Epithelial cell of prostate (primary cell): Measurements from ENCODE around the gene NUBPL.
"Not testable (repeated sequence)": the region's sequence is repeated elsewhere in the genome, so short reads cannot be mapped to it uniquely, and the experiment has no call there.

Experiments
- DNase-seq: peaks from one replicate; pipeline ENCODE4 v3.0.0-alpha.2; 2011; ENCODE audit warnings: low read depth, low spot score
- H3K27ac ChIP-seq: fragments of 450-650 bp; 2 replicates; pipeline ENCODE4 v1.5.1; 2017; ENCODE audit warnings: mild to moderate bottlenecking

The NUBPL gene

DNA sequence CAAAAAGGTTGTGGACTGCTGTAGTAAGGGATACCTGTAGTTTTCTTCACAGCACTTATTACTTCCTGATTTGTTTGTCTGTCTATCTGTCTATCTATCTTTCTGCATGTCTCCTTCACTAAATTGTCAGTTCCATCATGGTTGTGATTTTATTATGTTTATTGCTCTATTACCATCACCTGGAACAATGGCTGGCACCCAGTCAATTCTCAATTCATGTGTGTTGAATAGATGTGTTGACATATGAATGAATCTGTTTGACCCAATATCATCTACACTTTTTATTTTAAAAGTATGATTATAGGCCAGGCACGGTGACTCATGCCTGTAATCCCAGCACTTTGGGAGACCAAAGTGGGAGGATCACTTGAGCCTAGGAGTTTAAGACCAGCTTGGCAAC, 224.4 kb downstream of the NUBPL start:
- no peak overlapping the region for H3K27ac ChIP-seq
- DNase-seq = no peak

- DNase-seq = no peak
- H3K27ac ChIP-seq = no peak overlapping the region
These were observed 226.2 kb downstream of the NUBPL start for GRCh38 chr14:31787377-31787776.

GRCh38 chr14:31788340-31788739, 227.1 kb downstream of the NUBPL start:
- H3K27ac ChIP-seq = no peak overlapping the region
- no peak for DNase-seq

GRCh38 chr14:31792726-31793125, 231.5 kb downstream of the NUBPL start:
- DNase-seq = no peak
- no peak overlapping the region for H3K27ac ChIP-seq

DNA sequence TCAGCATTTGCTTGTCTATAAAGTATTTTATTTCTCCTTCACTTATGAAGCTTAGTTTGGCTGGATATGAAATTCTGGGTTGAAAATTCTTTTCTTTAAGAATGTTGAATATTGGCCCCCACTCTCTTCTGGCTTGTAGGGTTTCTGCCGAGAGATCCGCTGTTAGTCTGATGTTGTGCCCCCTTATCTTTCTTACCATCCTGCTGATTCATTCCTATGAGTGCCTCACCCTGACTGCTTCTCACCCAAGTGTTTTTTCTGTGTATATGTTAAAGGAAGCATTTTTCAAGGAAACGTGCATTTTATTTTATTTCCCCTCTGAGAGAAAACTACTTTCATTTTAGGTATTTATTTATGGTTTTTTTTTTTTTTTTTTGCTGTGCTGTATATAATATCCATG, 236.7 kb downstream of the NUBPL start:
- not testable (repeated sequence) for DNase-seq, H3K27ac ChIP-seq

DNA sequence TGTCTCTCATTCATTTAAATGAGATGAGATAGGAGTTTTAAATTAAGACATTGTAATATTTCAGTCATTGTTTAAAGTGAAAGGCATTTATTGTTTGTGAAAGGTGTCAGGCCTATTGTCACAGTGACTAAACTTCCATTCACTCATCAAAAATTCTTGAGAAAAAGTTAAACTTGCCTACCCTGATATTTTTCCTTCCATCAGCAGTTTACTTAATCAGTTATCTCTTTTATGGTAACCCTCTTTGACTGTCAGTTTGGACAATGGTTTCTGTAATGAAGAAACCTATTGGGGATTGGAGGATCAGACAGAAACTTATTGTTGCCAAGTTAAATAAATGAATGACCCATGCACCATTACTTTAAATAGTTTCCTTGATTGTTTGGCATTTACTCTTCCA, 241.6 kb downstream of the NUBPL start:
- no peak for DNase-seq
- no peak overlapping the region for H3K27ac ChIP-seq

GRCh38 chr14:31806249-31806648, 245.0 kb downstream of the NUBPL start:
- no peak overlapping the region for H3K27ac ChIP-seq
- DNase-seq = no peak

- not testable (repeated sequence) for H3K27ac ChIP-seq, DNase-seq
These were observed 250.8 kb downstream of the NUBPL start for GRCh38 chr14:31811693-31812628.

GRCh38 chr14:31813724-31814490, 252.7 kb downstream of the NUBPL start:
- not testable (repeated sequence) for DNase-seq, H3K27ac ChIP-seq

DNA sequence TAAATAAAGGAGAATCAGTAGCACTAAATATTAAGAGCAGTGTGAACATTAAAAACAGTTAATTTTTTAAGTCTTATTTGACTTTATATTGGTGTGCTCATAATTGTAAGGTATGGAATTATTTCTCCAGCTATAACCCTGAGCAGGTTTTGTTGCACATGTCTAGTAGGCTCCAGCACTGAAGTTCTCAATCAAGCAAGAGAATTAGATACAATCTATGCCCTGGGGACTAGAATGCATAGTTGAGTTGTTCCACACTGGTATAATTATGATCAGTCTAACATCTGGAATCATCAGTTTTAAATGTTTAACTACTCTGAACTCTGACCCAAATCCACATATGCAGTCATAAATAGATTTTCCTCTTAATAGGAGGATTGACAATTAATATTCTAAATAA, 258.1 kb downstream of the NUBPL start:
- DNase-seq = no peak
- H3K27ac ChIP-seq = peak overlapping the region; percentile 46

GRCh38 chr14:31825459-31825858, 264.3 kb downstream of the NUBPL start:
- H3K27ac ChIP-seq = no peak overlapping the region
- no peak for DNase-seq

- no peak for DNase-seq
- no peak overlapping the region for H3K27ac ChIP-seq
These were observed 266.1 kb downstream of the NUBPL start for GRCh38 chr14:31827325-31827724.

- H3K27ac ChIP-seq = no peak overlapping the region
- DNase-seq = no peak
These were observed 268.0 kb downstream of the NUBPL start for GRCh38 chr14:31828946-31829868.

GRCh38 chr14:31834616-31835015, 273.4 kb downstream of the NUBPL start:
- H3K27ac ChIP-seq = no peak overlapping the region
- no peak for DNase-seq

DNA sequence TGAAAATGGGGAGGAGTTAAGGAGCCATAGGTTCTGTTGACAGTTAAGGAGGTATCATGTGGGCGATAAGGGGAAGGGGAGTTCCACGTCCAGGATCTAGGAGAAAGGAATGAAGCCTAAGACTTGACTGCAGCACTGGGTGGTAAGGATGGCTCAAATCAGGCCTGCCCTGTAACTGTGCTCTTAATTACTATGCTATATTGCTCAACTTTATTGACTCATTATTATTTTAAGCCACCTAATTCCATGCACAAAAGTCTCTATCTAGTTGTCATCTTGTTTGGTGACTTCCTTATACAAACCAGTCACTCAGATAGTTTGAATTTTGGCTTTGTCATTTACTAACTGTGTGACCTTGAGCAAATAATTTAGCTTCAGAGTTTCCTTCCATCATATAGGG, 273.8 kb downstream of the NUBPL start:
- DNase-seq = no peak

DNA sequence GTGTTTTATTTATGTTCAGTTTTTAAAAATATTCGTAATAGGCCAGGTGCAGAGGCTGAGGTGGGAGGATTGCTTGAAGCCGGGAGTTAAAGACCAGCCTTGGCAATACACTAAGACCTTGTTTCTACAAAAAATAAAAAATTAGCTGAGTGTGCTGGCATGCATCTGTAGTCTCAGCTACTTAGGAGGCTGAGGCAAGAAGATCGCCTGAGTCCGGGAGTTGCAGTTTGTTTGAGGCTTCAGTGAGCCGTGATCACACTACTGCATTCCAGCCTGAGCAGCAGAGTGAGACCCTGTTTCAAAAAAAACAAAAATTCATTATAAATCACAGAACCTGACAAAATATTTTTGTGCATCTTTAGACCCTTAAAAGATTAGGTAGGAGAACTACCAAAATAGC, 275.8 kb downstream of the NUBPL start:
- DNase-seq = no peak
- no peak overlapping the region for H3K27ac ChIP-seq

More for the DNA sequence above, 273.8 kb downstream of the NUBPL start:
- no peak overlapping the region for H3K27ac ChIP-seq

DNA sequence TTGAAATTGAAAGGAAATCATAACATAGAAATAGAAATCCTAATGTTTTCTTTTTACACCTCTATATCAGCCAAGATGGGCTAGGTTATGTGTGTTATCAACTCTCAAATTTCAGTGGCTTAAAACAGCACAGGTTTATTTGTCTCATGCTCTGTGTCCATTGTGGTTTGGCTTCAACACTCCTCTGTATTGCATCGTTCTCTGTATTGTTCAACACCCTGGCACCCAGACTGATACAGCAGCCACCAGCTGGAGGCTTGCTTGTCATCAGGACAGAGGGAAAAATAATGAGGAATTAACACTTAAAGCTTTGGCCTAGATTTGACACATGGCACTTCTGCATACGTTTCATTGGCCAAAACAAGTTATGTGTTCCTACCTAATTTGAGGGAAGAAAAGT, 281.7 kb downstream of the NUBPL start:
- no peak for DNase-seq

GRCh38 chr14:31843361-31844091, 282.3 kb downstream of the NUBPL start:
- no peak for DNase-seq
- peak overlapping the region; percentile 22 for H3K27ac ChIP-seq

More for the DNA sequence above, 281.7 kb downstream of the NUBPL start:
- H3K27ac ChIP-seq = peak overlapping the region; percentile 22

DNA sequence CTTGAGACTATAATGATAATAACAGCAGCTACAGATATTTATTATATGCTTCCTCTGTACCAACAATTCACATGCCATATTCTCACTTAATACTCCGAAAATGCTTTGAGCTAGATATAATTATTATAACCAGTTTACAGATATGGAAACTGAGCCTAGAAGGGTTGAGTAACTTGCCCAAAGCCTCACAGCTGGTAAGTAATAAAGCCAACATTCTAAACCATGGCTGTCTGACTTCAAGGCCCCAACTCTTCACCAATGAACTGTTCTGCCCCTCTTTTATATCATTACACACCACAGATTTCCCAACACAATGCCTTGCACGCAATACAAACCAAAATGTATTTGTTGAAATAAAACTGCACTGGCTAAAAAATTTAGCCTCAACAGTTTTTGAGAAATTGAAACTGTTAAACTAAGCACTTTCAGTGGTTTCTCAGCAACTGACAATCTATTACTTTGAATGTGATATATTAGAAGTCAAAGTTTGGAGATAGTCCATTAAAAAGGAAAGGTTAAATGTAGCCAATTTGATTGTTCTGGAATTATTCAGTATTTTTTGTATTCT, 293.4 kb downstream of the NUBPL start:
- DNase-seq = no peak

More for the DNA sequence above, 293.4 kb downstream of the NUBPL start:
- H3K27ac ChIP-seq = no peak overlapping the region
